ENCODE results near the gene MAP4K4. TPM values are rescaled to one million over a fixed set of nuclear protein-coding genes. Genes with fewer than 3 reads are reported as not detected.

The MAP4K4 gene
- total RNA-seq, 4 donors from 2014 or later, result 79.3 to 104 (median 95.0) TPM

- TF ChIP-seq CTCF (IDR thresholded peaks at IDR 0.05; ENCODE audit: low read depth), result no peak
These were observed 162.7 kb downstream of the MAP4K4 start for GRCh38 chr2:101860157-101860556.

- no peak for TF ChIP-seq CTCF (IDR thresholded peaks at IDR 0.05; ENCODE audit: low read depth)
These were observed 163.3 kb downstream of the MAP4K4 start for GRCh38 chr2:101860782-101861181.

GRCh38 chr2:101861382-101861781 lies 163.9 kb downstream of the MAP4K4 start:
- TF ChIP-seq CTCF (IDR thresholded peaks at IDR 0.05; ENCODE audit: low read depth), result no peak

- TF ChIP-seq CTCF (IDR thresholded peaks at IDR 0.05; ENCODE audit: low read depth), result no peak
These were observed 166.0 kb downstream of the MAP4K4 start for GRCh38 chr2:101863534-101863933.

- TF ChIP-seq CTCF (IDR thresholded peaks at IDR 0.05; ENCODE audit: low read depth), result no peak
These were observed 166.9 kb downstream of the MAP4K4 start for GRCh38 chr2:101864426-101864825.

- TF ChIP-seq CTCF (IDR thresholded peaks at IDR 0.05; ENCODE audit: low read depth), result no peak
These were observed 171.0 kb downstream of the MAP4K4 start for GRCh38 chr2:101868525-101868924.

GRCh38 chr2:101869527-101869926 lies 172.0 kb downstream of the MAP4K4 start:
- TF ChIP-seq CTCF (IDR thresholded peaks at IDR 0.05; ENCODE audit: low read depth), result no peak

Data from subcutaneous adipose tissue (tissue), 4 donors.